H1 (cell line): ENCODE data around the gene WDR54.

Experiments
- SIRT6 ChIP-seq: IDR thresholded peaks from one replicate; pipeline ENCODE4 v1.7.1; 2012; ENCODE audit warnings: low read length, inconsistent platforms
- ZNF274 ChIP-seq: IDR thresholded peaks from 2 replicates; pipeline ENCODE4 v1.7.0; 2012; ENCODE audit warnings: low read length, borderline replicate concordance; ENCODE audit errors: extremely low read depth

DNA sequence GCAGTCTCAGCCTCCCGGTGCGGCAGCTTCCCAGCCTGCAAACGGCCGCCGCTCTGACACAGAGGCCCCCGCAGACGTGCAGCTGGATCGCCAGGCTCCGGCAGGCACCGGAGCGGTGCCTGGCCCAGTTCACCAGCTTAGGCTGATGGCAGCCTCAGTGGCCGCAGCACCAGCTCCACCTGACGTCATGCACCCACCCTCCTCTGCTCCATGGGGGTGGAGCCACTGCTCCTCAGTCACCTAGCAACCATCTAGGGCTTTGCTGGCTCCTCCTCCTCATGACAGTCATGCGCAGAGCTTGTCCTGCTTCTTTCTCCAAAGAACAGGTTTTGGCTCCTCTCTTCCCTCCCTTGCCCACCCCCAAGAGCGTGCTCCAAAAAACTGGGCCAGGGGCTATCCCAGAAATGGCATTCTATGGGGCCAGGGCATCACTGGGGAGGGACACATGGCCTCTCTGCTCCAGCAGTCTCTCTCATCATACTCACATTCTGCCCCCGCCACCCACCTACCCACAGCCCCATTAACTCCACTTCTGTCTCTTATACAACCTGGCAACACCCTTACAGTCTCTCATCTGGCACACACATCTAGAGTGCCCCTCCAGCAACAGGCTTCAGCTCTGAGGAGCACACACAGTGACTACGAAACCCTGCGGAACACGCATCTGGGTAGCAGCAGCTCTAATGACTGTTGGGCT is 46.9 kb upstream of the WDR54 start:
- TF ChIP-seq SIRT6 (no peak), ZNF274 (no peak)
